Epithelial cell of esophagus (primary cell): Measurements from ENCODE around the gene RASGRF2.
"Not testable (repeated sequence)": the region's sequence is repeated elsewhere in the genome, so short reads cannot be mapped to it uniquely, and the experiment has no call there.

Experiments
- DNase-seq: peaks from one replicate; pipeline ENCODE4 v3.0.0; 2010; ENCODE audit warnings: low read depth
- H3K4me3 ChIP-seq: 2 replicates; pipeline ENCODE4 v1.5.1; 2011; ENCODE audit warnings: mild to moderate bottlenecking, low read length, control low read depth
- TF ChIP-seq, protein P1 (sequence below): IDR thresholded peaks from 2 replicates; pipeline ENCODE4 v1.5.1; 2011; ENCODE audit warnings: low read depth, mild to moderate bottlenecking, low read length, control low read depth, inconsistent platforms; ENCODE audit not compliant: insufficient read depth; ENCODE audit errors: missing control alignments

RASGRF2 gene

DNA sequence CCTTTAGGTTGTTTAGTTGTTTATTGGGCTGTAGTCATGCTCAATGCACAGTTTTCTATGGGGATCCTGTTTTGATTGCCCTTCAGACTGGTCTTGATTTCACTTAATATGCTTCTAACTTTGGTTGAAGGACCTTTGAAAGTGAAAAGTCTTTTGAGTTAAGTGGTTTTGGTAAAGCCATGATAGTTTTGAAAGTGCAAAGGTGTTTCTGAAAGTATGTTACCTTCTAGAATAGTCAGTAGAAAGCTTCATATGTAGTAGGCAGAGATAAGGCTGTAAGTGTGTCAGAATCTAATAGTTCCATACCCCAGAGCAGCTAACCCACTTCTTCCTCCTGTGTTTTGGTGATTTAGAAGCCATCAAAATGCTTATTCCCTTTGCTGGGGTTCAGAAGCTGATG, 46.1 kb downstream of the RASGRF2 start:
- H3K4me3 ChIP-seq = no peak overlapping the region
- DNase-seq = no peak
- TF ChIP-seq, protein P1, sequence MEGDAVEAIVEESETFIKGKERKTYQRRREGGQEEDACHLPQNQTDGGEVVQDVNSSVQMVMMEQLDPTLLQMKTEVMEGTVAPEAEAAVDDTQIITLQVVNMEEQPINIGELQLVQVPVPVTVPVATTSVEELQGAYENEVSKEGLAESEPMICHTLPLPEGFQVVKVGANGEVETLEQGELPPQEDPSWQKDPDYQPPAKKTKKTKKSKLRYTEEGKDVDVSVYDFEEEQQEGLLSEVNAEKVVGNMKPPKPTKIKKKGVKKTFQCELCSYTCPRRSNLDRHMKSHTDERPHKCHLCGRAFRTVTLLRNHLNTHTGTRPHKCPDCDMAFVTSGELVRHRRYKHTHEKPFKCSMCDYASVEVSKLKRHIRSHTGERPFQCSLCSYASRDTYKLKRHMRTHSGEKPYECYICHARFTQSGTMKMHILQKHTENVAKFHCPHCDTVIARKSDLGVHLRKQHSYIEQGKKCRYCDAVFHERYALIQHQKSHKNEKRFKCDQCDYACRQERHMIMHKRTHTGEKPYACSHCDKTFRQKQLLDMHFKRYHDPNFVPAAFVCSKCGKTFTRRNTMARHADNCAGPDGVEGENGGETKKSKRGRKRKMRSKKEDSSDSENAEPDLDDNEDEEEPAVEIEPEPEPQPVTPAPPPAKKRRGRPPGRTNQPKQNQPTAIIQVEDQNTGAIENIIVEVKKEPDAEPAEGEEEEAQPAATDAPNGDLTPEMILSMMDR = no peak

DNA sequence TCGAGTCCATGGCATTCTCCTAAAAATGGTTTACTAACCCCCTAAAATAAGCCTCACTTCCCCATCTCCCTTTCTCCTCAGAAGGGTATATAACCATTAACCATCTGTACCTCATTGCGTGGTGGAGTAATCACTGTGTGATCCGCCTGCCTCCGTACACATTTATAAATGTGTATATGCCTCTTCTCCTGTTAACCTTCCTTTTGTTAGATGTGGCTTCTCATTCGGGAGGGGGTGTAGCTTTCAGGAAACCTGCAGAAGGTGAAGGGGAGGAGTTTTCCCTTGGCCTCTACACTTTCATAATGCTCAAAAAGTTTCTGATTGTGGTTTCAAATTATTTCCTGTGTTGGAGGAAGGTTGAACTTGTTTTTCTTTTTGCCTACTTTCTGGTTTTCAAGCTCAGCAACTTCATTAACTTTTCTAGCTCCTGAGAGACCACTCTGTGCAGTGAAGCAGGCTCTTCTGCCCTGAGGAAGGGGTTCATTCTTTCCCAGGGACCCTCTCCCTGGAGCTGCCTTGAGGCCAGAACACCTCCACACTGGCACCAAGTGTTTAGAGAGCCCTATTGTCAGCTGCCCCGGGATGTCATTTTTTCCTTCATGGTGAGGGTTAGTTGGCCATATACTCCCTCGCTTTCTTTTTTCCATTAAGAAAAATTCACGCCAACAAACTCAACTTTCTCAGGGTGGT, 46.9 kb downstream of the RASGRF2 start:
- TF ChIP-seq, protein P1 = no peak
- no peak overlapping the region for H3K4me3 ChIP-seq
- DNase-seq = no peak

DNA sequence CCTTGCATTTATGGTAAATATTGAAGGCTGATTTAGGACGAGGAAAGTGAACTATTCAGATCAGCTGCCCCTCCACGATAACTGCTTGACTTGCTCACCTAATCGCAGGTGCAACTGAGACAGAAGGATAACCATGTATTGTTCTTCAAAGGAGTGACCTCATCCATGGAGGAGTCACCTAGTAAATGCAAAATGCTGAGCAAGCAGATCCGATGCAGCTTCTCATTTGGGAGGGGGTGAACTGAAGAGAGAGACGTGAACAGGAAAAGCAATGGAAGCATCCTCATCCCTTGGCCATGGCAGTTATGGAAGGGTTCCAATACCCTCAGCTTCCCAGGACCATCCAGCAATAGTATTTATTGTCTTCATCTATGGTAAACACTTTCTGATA, 47.5 kb downstream of the RASGRF2 start:
- DNase-seq = no peak
- H3K4me3 ChIP-seq = no peak overlapping the region
- TF ChIP-seq, protein P1 = no peak

DNA sequence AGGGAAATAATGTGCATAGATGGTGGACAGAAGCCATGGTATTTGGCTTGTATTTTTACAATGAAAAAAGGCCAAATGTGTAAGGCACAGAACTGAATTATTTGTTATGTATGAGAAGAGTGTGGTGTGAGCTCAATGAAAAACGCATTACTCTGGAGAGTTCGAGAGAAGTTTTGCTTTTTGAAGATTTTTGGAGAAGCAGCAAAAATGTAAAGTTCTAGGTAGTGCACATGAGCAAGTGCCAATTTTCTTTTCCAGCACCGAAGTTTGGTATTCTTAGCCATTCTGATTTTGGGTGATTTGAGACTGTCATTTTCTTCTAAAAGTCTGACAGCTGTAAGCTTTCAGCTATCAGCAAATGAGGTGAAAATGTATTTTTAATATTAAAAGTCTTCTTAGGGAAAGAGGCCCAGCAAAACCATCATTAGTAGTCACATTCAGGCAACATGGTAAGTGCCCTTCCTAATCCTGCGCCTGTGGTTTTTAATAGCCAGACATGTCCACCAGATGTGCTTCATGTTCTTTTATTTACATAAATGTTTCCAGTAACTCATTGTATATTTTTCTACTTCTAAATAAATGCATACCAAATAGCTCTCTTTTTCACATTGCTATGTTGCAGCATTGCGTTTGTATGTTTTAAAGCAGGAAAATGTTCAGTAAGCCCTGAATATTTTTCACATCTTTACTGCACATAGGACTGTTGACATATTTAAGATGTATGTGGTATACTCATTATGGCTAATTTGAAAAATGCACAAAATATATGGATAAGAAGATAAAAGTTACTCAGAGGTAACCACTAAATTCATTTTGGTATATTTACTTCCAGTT, 50.4 kb downstream of the RASGRF2 start:
- TF ChIP-seq, protein P1 = no peak
- no peak for DNase-seq
- no peak overlapping the region for H3K4me3 ChIP-seq

DNA sequence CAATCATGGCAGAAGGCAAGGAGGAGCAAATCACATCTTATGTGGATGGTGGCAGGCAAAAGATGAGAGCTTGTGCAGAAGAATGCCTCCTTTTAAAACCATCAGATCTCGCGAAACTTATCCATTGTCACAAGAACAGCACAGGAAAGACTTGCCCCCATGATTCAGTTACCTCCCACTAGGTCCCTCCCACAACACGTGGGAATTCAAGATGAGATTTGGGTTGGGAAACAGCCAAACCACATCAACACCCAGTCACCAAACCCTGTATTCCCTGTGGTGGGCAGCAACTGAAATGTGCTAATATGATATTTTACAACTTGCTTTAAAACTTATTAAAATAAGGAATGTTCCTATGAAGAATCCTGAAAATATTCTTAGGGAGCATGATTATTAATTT, 54.2 kb downstream of the RASGRF2 start:
- H3K4me3 ChIP-seq = no peak overlapping the region
- DNase-seq = no peak
- TF ChIP-seq, protein P1 = no peak

DNA sequence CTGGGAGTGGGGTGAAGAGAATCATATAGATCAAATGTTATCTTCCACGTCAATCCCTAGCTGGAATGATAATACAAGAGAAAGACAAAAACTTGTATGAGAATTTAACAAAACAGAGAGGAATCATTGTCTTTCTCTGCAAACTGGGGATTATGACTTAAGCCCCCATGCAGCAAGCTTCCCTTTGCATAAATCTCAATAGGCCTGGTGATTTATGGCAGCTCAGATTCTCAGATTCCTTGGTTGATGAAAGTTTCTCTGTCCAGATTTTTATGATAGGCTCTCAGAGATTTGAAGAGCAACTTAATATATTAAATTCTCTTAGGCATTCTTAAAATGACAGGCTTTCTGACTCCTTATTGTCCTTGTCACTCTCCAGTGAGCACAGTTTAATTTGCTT, 56.0 kb downstream of the RASGRF2 start:
- TF ChIP-seq, protein P1 = no peak
- no peak overlapping the region for H3K4me3 ChIP-seq
- no peak for DNase-seq

DNA sequence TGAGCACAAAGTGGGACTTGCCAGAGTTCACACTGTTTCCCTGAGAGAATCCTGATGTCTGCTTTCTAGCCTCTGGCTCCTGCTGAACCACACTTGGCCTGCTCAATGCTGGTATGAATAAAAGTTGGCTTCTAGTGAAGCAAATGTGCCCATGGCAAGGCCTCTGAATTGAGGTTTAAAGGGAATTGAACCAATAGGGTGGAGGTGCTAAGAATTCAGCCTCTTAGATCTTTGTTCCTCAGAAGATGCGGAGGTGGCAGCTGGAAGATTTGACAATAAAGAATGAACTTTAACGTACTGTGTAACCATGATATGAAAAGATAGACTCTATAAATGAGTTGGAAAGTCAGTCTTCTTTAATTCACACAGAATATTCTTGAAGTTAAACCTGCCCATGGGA, 57.2 kb downstream of the RASGRF2 start:
- no peak overlapping the region for H3K4me3 ChIP-seq
- TF ChIP-seq, protein P1 = no peak
- no peak for DNase-seq

DNA sequence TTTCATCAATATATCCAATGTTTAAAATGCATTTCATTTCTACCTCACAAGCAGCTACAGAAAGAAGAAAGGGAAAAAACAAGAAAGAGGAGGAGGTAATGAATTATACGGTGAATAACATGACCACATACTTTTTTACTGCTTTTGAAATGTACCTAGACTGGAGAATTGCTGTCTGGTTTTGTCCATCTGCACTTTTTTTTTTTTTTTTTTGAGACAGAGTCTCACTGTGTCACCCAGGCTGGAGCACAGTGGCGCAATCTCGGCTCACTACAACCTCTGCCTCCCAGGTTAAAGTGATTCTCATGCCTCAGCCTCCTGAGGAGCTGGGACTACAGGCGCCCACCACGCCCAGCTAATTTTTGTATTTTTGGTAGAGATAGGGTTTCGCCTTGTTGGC, 58.4 kb downstream of the RASGRF2 start:
- DNase-seq = peak; percentile 7
- H3K4me3 ChIP-seq = not testable (repeated sequence)
